Activated naive CD4-positive, alpha-beta T cell treated with anti-CD3 and anti-CD28 coated beads, Interleukin-2, amount 10 ng/mL, durations not matched to agents 7 days and 5 days (primary cell): Measurements from ENCODE around the gene TYMP.

Experiments
- CTCF ChIA-PET: fragments of 350-600 bp; sonication (Branson Sonifier 250); formaldehyde crosslinking; loops from one replicate; lab custom pipeline; 2021; ENCODE audit warnings: antibody characterized with exemption; lab: Charles Lee
- DNase-seq: peaks from one replicate; pipeline ENCODE4 v3.0.0-alpha.2; 2020
- H3K27ac Mint-ChIP-seq: one replicate; pipeline ENCODE4 v1.8.0; 2021; ENCODE audit warnings: mild to moderate bottlenecking, moderate library complexity, mixed read lengths
- H3K27me3 Mint-ChIP-seq: one replicate; pipeline ENCODE4 v1.8.0; 2021; ENCODE audit warnings: mild to moderate bottlenecking, mixed read lengths
- H3K36me3 Mint-ChIP-seq: one replicate; pipeline ENCODE4 v1.8.0; 2021; ENCODE audit warnings: mixed read lengths
- H3K4me1 Mint-ChIP-seq: one replicate; pipeline ENCODE4 v1.8.0; 2021; ENCODE audit warnings: mixed read lengths
- H3K4me3 Mint-ChIP-seq: one replicate; pipeline ENCODE4 v1.8.0; 2021; ENCODE audit warnings: mild to moderate bottlenecking, moderate library complexity, mixed read lengths
- H3K9me3 Mint-ChIP-seq: one replicate; pipeline ENCODE4 v1.8.0; 2021; ENCODE audit warnings: mixed read lengths

Gene TYMP

DNA sequence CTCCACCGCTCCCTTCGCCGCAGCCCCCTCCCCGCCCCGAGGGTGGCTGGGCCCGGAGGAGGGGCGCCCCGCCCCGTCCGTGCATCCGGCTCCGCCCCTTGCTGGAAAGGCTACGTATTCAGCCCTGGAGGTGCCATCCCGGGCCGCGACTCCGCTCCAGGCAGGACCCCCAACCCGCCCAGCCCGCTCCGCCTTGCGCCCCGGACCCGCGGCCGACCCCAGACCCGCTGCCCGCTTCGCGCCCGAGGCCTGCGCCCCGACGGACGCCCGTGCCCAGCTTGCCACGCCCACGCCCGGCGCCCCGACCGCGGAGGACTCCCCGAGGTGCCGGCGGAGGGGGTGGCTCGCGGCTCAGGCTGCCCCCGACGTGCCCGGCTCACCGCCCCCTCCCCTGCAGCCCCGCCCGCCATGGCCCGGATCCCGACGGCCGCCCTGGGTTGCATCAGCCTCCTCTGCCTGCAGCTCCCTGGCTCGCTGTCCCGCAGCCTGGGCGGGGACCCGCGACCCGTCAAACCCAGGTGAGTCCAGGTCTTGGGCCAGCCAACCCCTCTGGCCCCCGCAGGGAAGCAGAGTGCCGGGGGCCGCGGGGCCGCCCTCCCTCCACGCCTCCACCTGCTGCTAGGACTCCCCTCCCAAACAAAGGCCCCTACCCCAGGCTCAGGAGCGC is 48.2 kb downstream of the TYMP start, which contains the start of gene ADM2:
Gene ADM2, plus strand, starts transcription at position 104 of the 667 bp plus-strand sequence. Its CDS starts 305 bp downstream, at position 409.
- CTCF ChIA-PET: interaction anchor here (1.8 kb wide), 1 partner anchor 16 kb away, joined by 5 read pairs; no protein-coding TSS in a partner anchor

GRCh38 chr22:50481045-50481439 is 48.8 kb downstream of the TYMP start:
- Mint-ChIP-seq H3K36me3 (no peaks in the 10 kb centered on the region), H3K27me3 (peaks cover 64% of the 10 kb centered on the region), H3K4me1 (peaks cover 18% of the 10 kb centered on the region), H3K4me3 (peak overlapping the region; percentile 67), H3K9me3 (no peaks in the 10 kb centered on the region), H3K27ac (no peak overlapping the region)
- DNase-seq: no peak
- CTCF ChIA-PET: no interaction called here

More for the DNA sequence above, 48.2 kb downstream of the TYMP start, which contains the start of gene ADM2:
- peak within 1 kb of the TSS; percentile 75 for H3K4me3 Mint-ChIP-seq
- DNase-seq: peak; percentile 83
- H3K36me3 Mint-ChIP-seq: no peaks in the 10 kb centered on the region
- H3K27me3 Mint-ChIP-seq: peaks cover 68% of the 10 kb centered on the region
- H3K27ac Mint-ChIP-seq: no peak within 1 kb of the TSS
- peaks cover 21% of the 10 kb centered on the region for H3K4me1 Mint-ChIP-seq
- no peaks in the 10 kb centered on the region for H3K9me3 Mint-ChIP-seq

GRCh38 chr22:50479721-50480120 is 50.1 kb downstream of the TYMP start:
- Mint-ChIP-seq H3K36me3 (no peaks in the 10 kb centered on the region), H3K27ac (peak overlapping the region; percentile 52), H3K9me3 (no peaks in the 10 kb centered on the region), H3K27me3 (peaks cover 54% of the 10 kb centered on the region), H3K4me3 (peak overlapping the region; percentile 60), H3K4me1 (peaks cover 21% of the 10 kb centered on the region)
- no peak for DNase-seq
- CTCF ChIA-PET: interaction anchor here (0.9 to 1.3 kb wide), 3 partner anchors 9 to 23 kb away, joined by 3 read pairs; no protein-coding TSS in a partner anchor

- H3K4me3 Mint-ChIP-seq: no peak overlapping the region
- CTCF ChIA-PET: no interaction called here
Observed at GRCh38 chr22:50477923-50478322, 51.9 kb downstream of the TYMP start.

GRCh38 chr22:50476868-50477267 is 52.9 kb downstream of the TYMP start:
- CTCF ChIA-PET: no interaction called here
- Mint-ChIP-seq H3K27ac (peak overlapping the region; percentile 43), H3K9me3 (no peaks in the 10 kb centered on the region), H3K27me3 (peaks cover 47% of the 10 kb centered on the region), H3K4me3 (peak overlapping the region; percentile 55), H3K4me1 (peaks cover 43% of the 10 kb centered on the region), H3K36me3 (peaks cover 10% of the 10 kb centered on the region)
- no peak for DNase-seq

More at GRCh38 chr22:50477923-50478322, 51.9 kb downstream of the TYMP start:
- peaks cover 5% of the 10 kb centered on the region for H3K36me3 Mint-ChIP-seq
- H3K27ac Mint-ChIP-seq: no peak overlapping the region
- H3K9me3 Mint-ChIP-seq: no peaks in the 10 kb centered on the region
- H3K27me3 Mint-ChIP-seq: peaks cover 51% of the 10 kb centered on the region
- peaks cover 33% of the 10 kb centered on the region for H3K4me1 Mint-ChIP-seq
- no peak for DNase-seq
